Camera-type eye (tissue), 1 donor: ENCODE measurements around the gene SLC38A1. TPM values are rescaled to one million over a fixed set of nuclear protein-coding genes. Genes with fewer than 3 reads are reported as not detected.

ENCODE experiments used
- total RNA-seq: library from RNA; depleted of rRNA; stranded (reverse); fragments of >200 nt; gene quantifications from one replicate; pipeline ENCODE4 v1.2.3, GENCODE V29; 2014

The SLC38A1 gene
- total RNA-seq, result 125 TPM

DNA sequence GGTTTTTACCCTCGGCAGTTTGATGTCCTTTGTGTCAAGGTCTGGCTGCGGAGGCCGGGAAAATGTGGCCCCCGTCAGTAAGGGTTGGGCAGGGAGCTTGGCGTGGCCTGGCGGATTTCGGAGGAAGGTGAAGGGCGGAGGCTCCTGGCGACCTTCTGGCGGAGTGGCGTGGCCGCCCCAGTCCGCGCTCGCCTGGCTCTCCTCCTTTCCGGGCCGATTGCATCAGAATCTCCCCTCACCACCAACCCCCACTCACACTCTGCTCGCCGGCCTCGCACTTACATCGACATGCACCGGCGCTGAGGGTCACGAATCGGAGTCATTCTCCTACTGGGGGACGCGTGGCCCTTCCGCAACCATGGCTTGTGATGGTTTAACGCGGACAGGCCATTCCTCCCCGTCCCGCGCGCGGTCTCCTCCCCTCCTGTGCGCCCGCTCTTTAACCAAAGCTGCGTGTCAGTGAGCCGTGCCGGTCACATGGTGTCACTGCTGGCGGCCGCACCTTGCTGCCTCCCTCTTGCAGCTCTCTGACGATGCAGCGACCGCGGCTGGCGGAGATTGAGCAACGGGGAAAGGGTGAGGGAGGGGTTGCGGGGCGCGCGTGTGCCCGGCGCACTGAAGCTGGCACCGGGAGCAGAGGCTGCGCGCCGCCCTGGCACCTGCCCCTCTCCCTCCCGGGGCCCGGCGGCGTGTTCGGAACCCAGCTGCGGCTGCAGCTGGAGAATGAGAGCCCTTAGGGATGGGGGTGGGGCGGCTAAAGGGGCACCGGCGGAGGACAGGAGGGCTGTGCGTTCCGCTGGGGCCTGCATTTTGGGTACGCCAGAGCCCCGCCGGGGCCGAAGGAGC is at the start of gene SLC38A1:
TSS of gene SLC38A1 (minus strand) at position 461 of the 846 bp plus-strand sequence. CDS start 29,243 bp downstream, outside the sequence.

Other genes starting within 250 kb of the SLC38A1 start
- gene SLC38A2, start 103.7 kb upstream of the SLC38A1 start, total RNA-seq, result 247 TPM